AG09319 (cell line): ENCODE measurements around the gene KBTBD12.

Experiments used
- DNase-seq: peaks from one replicate; pipeline ENCODE4 v3.0.0-alpha.2; 2010; ENCODE audit warnings: low read depth; ENCODE audit errors: extremely low read depth
- TF ChIP-seq, protein P1 (sequence below): IDR thresholded peaks from 2 replicates; pipeline ENCODE4 v1.5.1; 2011; ENCODE audit warnings: low read depth, mild to moderate bottlenecking, inconsistent platforms, low read length, moderate library complexity

The KBTBD12 gene

GRCh38 chr3:128001576-128001975 is 86.5 kb downstream of the KBTBD12 start:
- no peak for DNase-seq
- TF ChIP-seq, protein P1, sequence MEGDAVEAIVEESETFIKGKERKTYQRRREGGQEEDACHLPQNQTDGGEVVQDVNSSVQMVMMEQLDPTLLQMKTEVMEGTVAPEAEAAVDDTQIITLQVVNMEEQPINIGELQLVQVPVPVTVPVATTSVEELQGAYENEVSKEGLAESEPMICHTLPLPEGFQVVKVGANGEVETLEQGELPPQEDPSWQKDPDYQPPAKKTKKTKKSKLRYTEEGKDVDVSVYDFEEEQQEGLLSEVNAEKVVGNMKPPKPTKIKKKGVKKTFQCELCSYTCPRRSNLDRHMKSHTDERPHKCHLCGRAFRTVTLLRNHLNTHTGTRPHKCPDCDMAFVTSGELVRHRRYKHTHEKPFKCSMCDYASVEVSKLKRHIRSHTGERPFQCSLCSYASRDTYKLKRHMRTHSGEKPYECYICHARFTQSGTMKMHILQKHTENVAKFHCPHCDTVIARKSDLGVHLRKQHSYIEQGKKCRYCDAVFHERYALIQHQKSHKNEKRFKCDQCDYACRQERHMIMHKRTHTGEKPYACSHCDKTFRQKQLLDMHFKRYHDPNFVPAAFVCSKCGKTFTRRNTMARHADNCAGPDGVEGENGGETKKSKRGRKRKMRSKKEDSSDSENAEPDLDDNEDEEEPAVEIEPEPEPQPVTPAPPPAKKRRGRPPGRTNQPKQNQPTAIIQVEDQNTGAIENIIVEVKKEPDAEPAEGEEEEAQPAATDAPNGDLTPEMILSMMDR = no peak

DNA sequence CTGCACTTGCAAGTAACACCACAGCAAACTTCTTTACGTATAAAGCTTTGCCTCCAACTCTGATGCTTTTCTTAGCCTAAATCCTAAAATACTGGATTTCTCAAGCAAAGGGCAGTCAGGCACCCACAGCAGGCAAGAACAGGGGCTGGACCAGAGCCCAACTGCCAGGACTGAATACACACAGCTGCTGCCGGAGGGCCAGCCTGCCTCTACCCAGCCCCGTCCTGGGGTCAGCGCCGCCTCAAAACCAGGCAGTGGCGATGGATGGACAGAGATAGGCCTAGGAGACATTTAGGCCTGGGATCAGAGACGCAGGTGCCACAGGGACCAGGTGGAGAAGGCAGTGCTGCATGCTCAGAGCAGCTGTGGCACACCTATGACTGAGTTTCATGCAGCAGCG is 89.6 kb downstream of the KBTBD12 start:
- TF ChIP-seq, protein P1 = no peak
- no peak for DNase-seq

- DNase-seq = no peak
- TF ChIP-seq, protein P1 = no peak
Measured at GRCh38 chr3:128006061-128007032, 91.3 kb downstream of the KBTBD12 start.

- no peak for DNase-seq
- TF ChIP-seq, protein P1 = no peak
Measured at GRCh38 chr3:128007033-128007424, 92.0 kb downstream of the KBTBD12 start.

DNA sequence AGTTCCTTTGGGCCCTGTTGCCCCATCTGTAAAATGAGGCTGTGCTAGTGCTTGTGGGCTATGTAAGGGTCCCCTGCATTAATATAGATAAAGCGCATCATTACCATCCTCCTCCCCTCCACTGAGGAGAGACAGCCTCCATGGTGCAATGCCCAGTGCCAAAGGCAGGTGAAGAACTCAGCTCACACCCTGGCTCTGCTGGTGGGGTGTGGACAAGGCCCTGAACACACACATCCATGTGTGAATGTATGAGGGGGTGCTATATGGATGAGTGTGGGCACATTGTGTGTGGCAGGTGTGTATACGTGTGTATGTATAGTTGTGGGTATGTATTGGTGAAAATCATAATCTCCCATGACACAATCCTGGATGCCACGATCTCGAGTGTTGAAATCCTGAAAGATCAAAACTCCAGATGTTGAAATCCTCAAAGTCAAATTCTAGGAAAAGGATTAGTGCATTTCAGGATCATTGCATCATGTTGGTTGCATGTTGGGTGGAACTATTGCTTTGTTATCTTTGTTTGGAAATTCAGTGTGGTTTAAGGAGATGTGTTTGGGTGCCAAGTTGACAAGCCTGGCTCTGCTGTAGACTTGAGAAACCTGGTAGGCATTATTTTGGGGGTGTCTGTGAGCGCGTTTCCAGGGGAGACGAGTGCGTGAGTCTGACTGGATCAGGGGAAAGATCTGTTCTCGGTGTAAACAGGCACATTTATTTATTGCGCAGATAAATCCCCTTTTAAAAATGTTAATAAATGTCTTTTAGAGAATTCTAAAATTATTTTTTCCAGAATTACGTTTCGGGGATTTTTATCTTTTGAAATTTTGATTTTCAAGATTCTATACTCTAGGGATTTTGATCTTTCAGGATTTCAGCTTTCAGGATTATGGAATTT is 95.2 kb downstream of the KBTBD12 start:
- TF ChIP-seq, protein P1 = no peak
- DNase-seq = peak; percentile 84

DNA sequence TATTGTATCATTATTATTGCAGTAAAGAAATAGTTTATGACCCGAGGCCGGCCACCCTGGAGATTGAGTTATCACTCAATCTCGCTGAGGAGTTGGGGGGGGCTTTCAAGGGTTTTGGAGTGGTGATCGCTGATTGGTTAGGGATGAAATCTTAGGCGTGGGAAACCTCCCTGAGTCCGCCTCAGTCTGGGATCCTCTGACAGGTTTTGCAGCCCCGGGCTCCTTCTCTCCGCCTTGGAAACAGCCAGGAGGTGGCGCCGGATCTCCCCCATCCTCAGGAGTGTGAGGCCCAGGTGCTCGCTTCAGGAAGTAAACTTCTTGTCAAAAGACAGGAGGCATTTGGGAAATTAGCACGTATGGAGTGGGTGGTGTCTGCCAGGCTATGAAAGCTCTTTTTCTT is 96.1 kb downstream of the KBTBD12 start:
- no peak for DNase-seq
- TF ChIP-seq, protein P1 = peak; percentile 42

GRCh38 chr3:128012050-128012449 is 97.0 kb downstream of the KBTBD12 start:
- no peak for DNase-seq
- TF ChIP-seq, protein P1 = no peak
